GM21381 (cell line): Measurements from ENCODE around the gene CDK5RAP2.
"Not testable (repeated sequence)": the region's sequence is repeated elsewhere in the genome, so short reads cannot be mapped to it uniquely, and the experiment has no call there.

Experiments used
- ATAC-seq: cut with Tn5 transposase; IDR thresholded peaks from one replicate; pipeline ENCODE4 v1.9.1; 2021; ENCODE audit warnings: mild to moderate bottlenecking, moderate library complexity; ENCODE audit not compliant: unreplicated experiment

The CDK5RAP2 gene

GRCh38 chr9:120475341-120475740 is 104.6 kb downstream of the CDK5RAP2 start:
- no peak for ATAC-seq

GRCh38 chr9:120474591-120475243 is 105.2 kb downstream of the CDK5RAP2 start:
- ATAC-seq, result no peak

GRCh38 chr9:120473608-120474007 is 106.4 kb downstream of the CDK5RAP2 start:
- no peak for ATAC-seq

GRCh38 chr9:120465685-120466407 is 114.1 kb downstream of the CDK5RAP2 start:
- no peak for ATAC-seq

- ATAC-seq, result no peak
Measured at GRCh38 chr9:120464887-120465421, 115.0 kb downstream of the CDK5RAP2 start.

- ATAC-seq, result no peak
Measured at GRCh38 chr9:120464176-120464886, 115.6 kb downstream of the CDK5RAP2 start.

DNA sequence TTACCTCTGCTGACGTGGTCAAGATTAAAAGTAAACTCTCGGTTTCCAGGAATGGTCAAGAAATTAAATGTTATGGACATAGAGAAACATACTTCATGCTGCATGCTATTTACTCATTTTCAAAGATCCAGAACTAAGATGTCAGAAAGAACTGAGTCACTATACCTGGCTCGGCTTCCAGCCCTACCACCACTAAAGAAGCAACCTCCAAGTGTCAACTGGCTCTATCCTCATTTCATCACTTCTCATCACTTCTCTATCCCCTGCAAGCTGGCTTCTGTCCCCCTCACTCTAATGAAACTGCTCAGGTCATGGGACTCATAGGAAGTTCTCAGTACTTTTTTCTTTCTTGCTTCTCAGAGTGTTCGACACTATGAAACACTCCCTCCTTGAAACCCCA is 116.2 kb downstream of the CDK5RAP2 start:
- no peak for ATAC-seq

GRCh38 chr9:120461677-120462076 is 118.3 kb downstream of the CDK5RAP2 start:
- not testable (repeated sequence) for ATAC-seq

- ATAC-seq, result no peak
Measured at GRCh38 chr9:120456218-120456617, 123.7 kb downstream of the CDK5RAP2 start.

- no peak for ATAC-seq
Measured at GRCh38 chr9:120454467-120454866, 125.5 kb downstream of the CDK5RAP2 start.

DNA sequence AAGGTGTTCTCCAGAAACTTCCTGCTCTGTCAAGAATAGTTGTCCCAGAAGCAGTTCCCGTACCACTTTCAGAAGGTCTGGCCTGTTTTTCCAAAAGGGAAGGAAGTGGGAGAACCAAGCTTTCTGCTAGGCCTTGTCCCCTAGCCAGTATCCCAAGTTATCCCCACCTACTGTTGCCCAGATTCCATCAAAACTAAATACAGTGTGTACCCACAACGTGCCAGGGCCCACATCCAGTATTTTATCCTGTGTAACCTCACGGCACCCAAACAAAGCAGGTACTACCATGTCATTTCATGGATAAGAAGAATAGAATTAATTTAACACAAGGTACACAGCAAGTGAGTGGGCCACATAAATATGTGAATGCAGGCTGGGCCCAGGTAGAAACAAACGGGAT is 126.2 kb downstream of the CDK5RAP2 start:
- ATAC-seq, result no peak

DNA sequence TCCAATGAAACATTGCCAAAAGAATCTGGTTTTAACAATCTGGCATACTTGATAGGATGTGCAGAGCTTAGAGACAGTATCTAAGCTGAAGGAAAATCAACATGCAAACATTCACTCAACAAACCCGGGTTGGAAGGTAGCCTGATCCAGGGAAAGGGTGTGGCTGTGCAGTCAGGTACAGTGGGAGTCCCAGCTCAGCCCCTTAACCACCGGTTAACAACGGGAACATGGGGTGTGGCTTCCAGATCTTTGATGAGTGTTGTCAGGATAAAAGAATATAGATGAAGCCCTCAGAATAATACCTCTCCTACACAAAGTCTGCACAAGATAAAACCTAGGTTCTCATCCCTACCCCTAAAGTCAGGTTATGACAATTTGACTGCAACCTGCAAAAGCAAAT is 127.3 kb downstream of the CDK5RAP2 start:
- no peak for ATAC-seq

DNA sequence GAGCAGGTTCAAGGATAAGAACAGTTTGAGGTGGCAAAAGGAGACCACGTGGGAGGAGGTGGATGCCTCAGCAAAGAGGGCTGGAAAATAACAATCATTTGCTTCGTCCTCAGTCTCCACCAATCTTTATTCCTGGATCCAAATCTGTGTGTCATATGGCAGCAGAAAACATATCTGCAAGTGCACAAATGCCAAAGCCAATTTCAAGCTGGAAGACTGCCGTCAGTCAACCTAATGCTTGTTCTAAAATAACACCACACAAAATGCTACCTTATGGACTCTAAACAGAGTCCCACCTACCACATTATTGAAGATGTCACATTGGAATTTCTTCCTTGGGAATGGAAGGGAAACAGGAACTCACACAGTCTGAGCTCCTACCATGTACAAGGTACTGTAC is 129.1 kb downstream of the CDK5RAP2 start:
- no peak for ATAC-seq

DNA sequence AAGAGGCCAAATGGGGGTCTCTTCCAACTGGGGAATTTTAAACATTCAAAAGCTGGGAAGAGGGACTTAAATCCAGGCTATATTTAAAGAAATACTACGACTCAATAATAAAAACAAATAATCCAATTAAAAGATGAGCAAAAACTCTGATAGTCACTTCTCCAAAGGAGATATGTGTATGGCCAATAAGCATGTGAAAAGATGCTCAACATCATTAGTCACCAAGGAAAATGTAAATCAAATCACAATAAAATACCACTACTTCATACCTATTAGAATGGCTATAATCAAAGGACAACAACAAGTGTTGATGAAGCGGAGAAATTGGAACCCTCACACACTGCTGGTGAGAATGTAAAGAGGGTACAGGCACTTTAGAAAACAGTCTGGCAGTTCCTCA is 130.4 kb downstream of the CDK5RAP2 start:
- ATAC-seq, result no peak

DNA sequence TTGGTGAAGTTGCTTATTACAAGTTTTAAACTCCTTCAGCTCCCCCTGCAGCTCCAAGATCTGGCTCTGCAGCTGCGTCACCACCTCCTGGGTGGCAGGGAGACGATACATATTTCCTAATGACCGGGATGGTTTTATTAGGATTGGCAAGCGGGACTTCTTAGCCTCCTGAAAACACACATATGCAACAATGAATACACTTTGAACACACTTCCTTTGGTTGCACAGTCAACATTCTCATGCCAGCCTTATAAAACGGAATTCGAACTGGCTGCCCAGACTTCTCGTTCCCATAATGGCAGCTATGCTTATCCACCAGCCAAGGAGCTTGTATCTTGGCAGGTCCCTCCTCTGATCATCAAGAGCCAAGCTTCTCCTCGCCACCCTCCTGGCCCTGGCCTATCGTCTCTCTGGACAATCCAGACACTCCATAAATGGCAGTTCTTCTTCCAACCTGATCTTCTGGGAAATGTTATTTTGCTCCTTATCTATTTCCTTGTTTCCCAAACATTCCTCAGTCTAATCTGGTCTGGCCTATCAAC is 131.9 kb downstream of the CDK5RAP2 start:
- ATAC-seq, result no peak

DNA sequence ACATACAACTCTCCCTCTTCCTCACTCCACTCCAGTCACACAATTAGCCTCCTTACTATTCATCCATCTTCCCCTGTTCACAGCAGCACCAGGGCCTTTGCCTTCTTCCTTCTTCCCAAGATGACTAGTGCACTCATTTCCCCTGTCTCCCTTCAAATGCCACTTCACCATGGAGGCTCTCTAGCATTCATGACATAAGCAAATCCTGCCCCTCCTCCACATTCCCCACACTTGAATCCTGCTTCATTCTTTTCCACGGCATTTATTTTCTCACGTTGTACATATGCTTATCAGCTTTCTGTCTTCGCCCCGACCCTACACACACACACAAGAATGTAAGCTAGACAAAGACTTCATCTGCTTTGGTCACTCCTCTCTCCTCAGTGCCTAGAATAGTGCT is 133.3 kb downstream of the CDK5RAP2 start:
- ATAC-seq, result no peak

DNA sequence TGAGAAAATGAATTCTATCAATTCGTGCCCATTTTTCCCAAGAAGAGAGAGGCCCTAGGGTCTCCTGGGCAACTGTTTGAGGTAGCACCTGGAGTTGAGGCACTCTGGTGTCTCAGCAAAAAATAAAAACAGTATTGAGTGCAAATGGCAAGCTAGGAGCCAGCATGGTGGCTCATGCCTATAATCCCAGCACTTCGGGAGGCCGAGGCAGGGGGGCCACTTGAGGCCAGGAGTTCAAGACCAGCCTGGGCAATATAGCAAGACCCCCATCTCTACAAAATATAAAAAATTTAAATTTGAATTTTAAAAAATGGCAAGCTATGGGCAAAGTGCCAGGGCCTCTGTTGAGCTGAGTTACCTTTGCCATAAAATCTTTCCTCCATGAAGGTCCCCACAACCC is 136.0 kb downstream of the CDK5RAP2 start:
- ATAC-seq, result no peak

DNA sequence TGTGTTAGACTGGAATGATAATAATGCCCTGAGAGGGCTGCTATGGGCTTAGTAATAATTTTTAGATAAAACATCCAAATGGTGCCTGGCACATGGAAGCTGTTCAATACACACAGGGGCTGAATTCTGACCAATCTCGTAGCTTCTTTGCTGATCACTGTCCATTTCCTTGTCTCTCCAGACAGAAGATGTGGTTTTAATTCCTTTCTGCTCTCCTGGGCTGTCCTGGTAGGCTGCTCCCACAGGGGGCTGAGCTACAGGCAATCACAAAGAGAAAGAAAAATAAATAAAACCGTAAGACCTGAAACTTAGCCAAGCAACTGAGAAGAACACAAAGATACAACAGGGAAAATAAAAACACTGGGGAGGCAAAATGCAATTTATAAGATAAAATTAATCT is 136.5 kb downstream of the CDK5RAP2 start:
- no peak for ATAC-seq

- ATAC-seq, result no peak
Measured at GRCh38 chr9:120442308-120442995, 137.5 kb downstream of the CDK5RAP2 start.

- ATAC-seq, result no peak
Measured at GRCh38 chr9:120441426-120442307, 138.3 kb downstream of the CDK5RAP2 start.
